Measurements from ENCODE around the gene BIRC6.
A peak's percentile ranks its signal among the peaks of the same experiment; 100 is the strongest.
"Not testable (repeated sequence)": the region's sequence is repeated elsewhere in the genome, so short reads cannot be mapped to it uniquely, and the experiment has no call there.

BIRC6 gene

DNA sequence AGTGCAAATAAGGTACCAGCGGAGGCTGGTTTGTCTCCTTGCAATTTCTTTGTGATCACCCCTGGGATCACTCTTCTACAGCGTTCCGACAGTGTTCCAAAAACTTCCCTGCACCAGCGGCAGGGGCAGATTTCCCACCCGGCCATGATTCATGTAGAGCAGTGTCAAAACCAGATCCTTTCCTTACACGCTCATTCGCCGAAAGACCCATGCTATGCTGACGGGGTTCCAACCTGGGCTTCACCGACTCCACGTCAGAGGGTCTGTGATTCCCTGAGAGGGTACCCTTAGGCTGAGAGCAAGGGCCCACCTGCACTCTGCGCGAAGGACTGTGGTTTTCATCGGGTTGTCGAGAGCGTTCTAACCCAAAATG, 270.6 kb downstream of the BIRC6 start:
- DNase-seq (ENCODE audit: insufficient read length, low spot score) (no peak), FAIRE-seq (no peak)
- TF ChIP-seq, protein P1, sequence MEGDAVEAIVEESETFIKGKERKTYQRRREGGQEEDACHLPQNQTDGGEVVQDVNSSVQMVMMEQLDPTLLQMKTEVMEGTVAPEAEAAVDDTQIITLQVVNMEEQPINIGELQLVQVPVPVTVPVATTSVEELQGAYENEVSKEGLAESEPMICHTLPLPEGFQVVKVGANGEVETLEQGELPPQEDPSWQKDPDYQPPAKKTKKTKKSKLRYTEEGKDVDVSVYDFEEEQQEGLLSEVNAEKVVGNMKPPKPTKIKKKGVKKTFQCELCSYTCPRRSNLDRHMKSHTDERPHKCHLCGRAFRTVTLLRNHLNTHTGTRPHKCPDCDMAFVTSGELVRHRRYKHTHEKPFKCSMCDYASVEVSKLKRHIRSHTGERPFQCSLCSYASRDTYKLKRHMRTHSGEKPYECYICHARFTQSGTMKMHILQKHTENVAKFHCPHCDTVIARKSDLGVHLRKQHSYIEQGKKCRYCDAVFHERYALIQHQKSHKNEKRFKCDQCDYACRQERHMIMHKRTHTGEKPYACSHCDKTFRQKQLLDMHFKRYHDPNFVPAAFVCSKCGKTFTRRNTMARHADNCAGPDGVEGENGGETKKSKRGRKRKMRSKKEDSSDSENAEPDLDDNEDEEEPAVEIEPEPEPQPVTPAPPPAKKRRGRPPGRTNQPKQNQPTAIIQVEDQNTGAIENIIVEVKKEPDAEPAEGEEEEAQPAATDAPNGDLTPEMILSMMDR (IDR thresholded peaks at IDR 0.05; ENCODE audit: insufficient read depth, missing control alignments) = no peak

DNA sequence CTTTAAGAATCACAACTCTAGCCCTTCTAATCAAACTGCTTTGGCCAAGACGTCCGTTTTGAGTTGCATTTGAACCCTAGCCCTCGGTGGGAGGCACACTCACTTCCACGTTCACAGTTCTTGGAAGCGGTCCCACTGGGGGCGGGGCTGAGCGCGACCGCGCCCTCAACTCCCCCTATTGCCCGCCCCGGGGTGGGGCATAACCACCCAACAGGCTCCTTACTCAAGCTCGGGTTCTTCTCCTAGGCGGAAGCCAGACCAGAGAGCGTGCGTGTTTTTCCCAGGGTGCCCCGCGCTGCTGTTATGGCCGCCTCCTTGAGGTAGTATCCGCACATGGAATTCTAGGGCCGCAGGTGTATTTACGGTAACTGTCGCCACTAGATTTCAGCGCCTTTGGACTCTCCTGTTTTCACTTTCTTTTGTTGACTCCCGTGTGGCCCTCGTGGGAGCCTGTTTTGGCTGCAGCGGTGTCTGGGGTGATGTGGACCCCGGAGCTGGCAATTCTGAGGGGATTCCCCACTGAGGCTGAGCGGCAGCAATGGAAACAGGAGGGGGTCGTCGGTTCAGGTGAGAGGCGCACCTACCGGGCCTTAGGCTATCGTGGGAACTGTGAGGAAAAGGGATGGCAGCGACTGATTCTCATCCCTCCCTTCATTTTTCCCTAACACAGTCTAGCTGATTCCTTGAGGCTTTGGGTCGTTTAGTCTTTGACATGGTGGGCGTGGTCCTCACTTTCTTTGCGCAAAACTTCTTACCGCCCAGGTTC, 271.2 kb downstream of the BIRC6 start, which contains the start of gene TTC27:
TSS of gene TTC27 (plus strand) at position 237 of the 766 bp plus-strand sequence. CDS start at position 480, 243 bp downstream.
- peak; percentile 91 for DNase-seq (ENCODE audit: insufficient read length, low spot score)
- no peak for FAIRE-seq
- TF ChIP-seq, protein P1 (IDR thresholded peaks at IDR 0.05; ENCODE audit: insufficient read depth, missing control alignments) = no peak

DNA sequence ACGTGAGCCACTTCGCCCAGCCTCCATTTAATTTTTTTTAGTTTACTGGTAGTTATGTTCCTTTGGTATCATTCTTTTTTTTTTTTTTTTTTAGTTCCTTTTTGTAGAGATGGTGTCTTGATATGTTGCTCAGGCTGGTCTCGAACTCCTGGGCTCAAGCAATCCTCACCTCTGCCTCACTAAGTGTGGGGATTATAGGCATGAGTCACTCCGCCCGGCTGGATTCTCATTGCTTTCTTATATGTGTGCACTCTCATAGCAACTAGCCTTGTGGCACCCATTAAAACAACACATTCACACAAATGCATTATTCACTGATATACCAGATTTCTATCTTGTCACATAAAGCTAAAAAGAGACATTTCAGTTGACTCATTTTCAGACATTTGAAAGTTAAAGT, 275.3 kb downstream of the BIRC6 start:
- DNase-seq (ENCODE audit: insufficient read length, low spot score) (no peak), FAIRE-seq (no peak)
- TF ChIP-seq, protein P1 (IDR thresholded peaks at IDR 0.05; ENCODE audit: insufficient read depth, missing control alignments) = no peak

DNA sequence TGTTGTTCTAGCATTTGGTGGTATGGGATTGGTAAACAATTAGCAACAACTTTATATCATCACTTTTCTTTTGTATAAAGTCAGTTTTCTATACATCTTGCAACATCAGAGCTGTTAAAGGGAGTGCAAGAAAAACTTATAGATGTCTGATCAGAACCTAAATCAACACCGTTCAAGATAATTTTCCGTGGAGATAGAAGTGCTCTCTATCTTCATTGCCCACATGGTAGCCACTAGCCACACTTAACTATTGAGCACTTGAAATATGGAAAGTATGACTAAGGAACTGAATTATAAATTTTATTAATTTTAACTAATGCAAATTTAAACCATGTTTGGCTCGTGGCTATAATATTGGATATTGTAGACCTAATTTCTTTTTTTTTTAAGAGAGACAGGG, 276.2 kb downstream of the BIRC6 start:
- TF ChIP-seq, protein P1 (IDR thresholded peaks at IDR 0.05; ENCODE audit: insufficient read depth, missing control alignments) = no peak
- no peak for FAIRE-seq
- no peak for DNase-seq (ENCODE audit: insufficient read length, low spot score)

DNA sequence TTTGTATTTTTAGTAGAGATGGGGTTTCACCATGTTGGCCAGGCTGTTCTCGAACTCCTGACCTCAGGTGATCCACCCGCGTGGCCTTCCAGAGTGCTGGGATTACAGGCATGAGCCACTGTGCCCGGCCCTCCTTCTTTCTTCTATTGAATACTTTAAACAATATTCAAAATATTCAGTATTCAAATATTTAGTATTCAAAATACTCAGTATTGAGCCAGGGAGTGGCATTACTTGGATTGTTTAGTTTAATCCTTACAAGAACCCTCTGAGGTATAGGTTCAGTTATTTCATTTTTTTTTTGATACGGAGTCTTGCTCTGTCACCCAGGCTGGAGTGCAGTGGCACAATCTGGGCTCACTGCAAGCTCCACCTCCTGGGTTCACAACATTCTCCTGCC, 281.7 kb downstream of the BIRC6 start:
- not testable (repeated sequence) for DNase-seq (ENCODE audit: insufficient read length, low spot score); FAIRE-seq

DNA sequence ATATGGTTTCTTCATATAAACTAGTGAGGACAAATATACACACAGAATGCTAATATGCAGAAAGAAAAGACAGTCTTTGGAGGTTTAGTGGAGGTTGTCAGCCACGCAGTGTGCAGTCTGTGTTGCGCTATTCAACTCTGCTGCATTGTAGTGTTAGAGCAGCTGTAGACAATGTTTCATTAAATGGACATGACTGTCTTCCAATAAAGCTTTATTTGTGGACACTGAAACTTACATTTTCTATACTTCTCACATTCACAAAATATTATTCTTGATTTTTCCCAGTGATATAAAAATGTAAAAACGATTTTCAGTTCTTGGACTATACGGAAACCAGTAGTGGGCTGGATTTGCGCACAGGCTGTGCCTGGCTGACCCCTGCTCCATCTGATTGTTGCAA, 284.4 kb downstream of the BIRC6 start:
- DNase-seq (ENCODE audit: insufficient read length, low spot score) = no peak
- TF ChIP-seq, protein P1 (IDR thresholded peaks at IDR 0.05; ENCODE audit: insufficient read depth, missing control alignments) = no peak
- no peak for FAIRE-seq

DNA sequence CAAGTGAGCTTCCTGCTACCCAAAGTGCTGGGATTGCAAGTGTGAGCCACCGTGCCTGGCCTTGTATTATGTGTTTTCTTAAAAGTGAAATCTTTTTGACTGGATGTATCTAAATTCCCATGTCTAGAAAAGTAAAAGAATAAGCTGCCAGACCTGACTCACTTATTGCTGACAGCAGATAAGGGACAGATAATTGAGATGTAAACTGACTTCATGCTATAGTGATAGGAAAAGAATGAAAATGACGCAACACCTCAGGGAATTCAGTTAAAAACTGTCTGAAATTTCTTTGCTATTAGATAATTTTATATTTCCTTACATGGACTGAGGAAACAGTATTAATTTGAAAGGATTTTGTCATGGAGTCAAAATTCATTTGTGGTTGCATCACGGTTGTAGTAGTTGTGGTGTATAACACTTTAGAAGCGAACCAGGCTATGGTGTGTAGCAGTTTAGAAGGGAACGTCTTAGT, 290.4 kb downstream of the BIRC6 start:
- TF ChIP-seq, protein P1 (IDR thresholded peaks at IDR 0.05; ENCODE audit: insufficient read depth, missing control alignments) = no peak
- FAIRE-seq (no peak), DNase-seq (ENCODE audit: insufficient read length, low spot score) (no peak)

Measured in D721Med (cell line).